GM21528 (cell line): ENCODE results near the gene GPR62.
"Not testable (repeated sequence)": the region's sequence is repeated elsewhere in the genome, so short reads cannot be mapped to it uniquely, and the experiment has no call there.

Source experiments
- ATAC-seq: cut with Tn5 transposase; IDR thresholded peaks from one replicate; pipeline ENCODE4 v1.9.1; 2021; ENCODE audit warnings: mild to moderate bottlenecking, moderate library complexity; ENCODE audit not compliant: unreplicated experiment, low FRiP score

The GPR62 gene

GRCh38 chr3:51986010-51986947 is 31.1 kb downstream of the GPR62 start:
- no peak for ATAC-seq

GRCh38 chr3:51987568-51987967 is 32.4 kb downstream of the GPR62 start:
- no peak for ATAC-seq

- ATAC-seq = no peak
Observed at GRCh38 chr3:51988286-51989146, 33.3 kb downstream of the GPR62 start.

GRCh38 chr3:51990501-51990971 is 35.4 kb downstream of the GPR62 start:
- ATAC-seq = not testable (repeated sequence)

GRCh38 chr3:51992017-51992682 is 37.0 kb downstream of the GPR62 start:
- no peak for ATAC-seq

GRCh38 chr3:51993657-51994056 is 38.5 kb downstream of the GPR62 start:
- ATAC-seq = not testable (repeated sequence)

GRCh38 chr3:51994530-51994929 is 39.3 kb downstream of the GPR62 start:
- no peak for ATAC-seq

GRCh38 chr3:51995346-51996163 is 40.4 kb downstream of the GPR62 start, which contains the start of gene RPL29:
Gene RPL29, minus strand, starts transcription at chr3:51995895. Its CDS starts 434 bp downstream, at chr3:51995461.
- peak; percentile 86 for ATAC-seq

GRCh38 chr3:51997172-51997571 is 42.0 kb downstream of the GPR62 start:
- ATAC-seq = no peak

- no peak for ATAC-seq
Observed at GRCh38 chr3:51997935-51998596, 42.9 kb downstream of the GPR62 start.

- ATAC-seq = no peak
Observed at GRCh38 chr3:51998774-51999173, 43.6 kb downstream of the GPR62 start.

- no peak for ATAC-seq
Observed at GRCh38 chr3:51999846-52000245, 44.7 kb downstream of the GPR62 start.

GRCh38 chr3:52001443-52001974 is 46.3 kb downstream of the GPR62 start:
- ATAC-seq = peak; percentile 72

- ATAC-seq = no peak
Observed at GRCh38 chr3:52002748-52003147, 47.6 kb downstream of the GPR62 start.

- no peak for ATAC-seq
Observed at GRCh38 chr3:52004163-52004787, 49.1 kb downstream of the GPR62 start.

- no peak for ATAC-seq
Observed at GRCh38 chr3:52004906-52005395, 49.8 kb downstream of the GPR62 start.

GRCh38 chr3:52005571-52005986 is 50.4 kb downstream of the GPR62 start:
- no peak for ATAC-seq
